Dedifferentiated amniotic fluid mesenchymal stem cell (primary cell): ENCODE measurements around the gene NDC1.
"Not testable (repeated sequence)": the region's sequence is repeated elsewhere in the genome, so short reads cannot be mapped to it uniquely, and the experiment has no call there.

Experiments
- DNase-seq: peaks from one replicate; pipeline ENCODE4 v3.0.0-alpha.2; 2016; ENCODE audit errors: extremely low spot score

NDC1 gene

DNA sequence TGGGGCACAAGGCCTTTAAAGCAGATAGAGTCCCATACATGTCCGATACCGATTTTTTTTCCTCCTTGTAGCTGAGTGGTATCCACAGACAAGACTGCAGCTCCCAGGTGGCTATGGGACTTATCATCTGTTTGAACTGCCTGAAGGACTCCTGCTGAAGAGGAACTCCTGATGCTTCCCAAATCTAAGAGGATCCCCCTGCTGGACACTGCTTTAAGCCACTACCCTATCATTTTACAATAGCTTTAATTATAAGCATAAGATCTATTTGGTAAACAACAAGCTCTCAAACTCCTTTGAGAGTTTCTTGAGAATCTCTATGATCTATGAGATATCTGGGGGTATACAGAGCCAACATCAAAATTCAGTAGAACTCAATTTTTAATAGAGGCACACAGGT lies 11.7 kb downstream of the NDC1 start:
- no peak for DNase-seq

- no peak for DNase-seq
These were observed 12.8 kb downstream of the NDC1 start for GRCh38 chr1:53825306-53825705.

DNA sequence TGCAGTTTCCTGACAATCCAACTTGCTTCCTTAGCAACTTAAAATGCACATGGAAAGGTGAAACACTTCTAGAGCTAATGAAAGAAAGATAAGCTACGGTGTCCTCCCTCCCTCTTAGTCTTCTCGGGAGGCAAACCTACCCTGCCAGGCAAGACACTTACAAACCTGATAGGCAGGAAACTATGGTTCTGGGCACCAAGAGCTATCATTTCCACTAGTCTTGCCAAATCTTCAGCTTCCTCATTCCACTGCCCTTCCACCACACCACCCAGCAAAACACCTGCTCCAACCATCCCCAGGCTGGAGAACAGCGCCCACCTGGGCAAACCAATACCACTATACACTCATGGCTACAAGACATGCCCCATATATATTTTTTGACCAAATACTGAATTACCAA lies 15.2 kb downstream of the NDC1 start:
- DNase-seq = no peak

DNA sequence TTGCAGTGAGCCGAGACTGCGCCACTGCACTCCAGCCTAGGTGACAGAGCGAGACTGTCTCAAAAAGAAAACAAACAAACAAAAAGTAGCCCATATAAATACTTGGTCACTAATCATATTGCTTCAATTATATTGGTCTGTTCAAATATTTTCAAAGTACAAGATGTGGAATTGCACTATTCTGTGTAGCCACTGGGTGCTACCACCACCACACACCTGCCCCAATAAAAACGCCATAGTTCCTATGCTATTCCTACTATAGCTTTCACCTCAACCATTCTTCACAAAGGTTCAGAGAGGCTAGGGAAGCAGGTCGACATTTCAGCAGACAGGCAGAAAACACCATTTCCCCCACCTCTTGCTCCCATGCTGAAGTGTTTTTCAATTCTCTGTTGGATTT lies 16.7 kb downstream of the NDC1 start:
- DNase-seq = no peak

- no peak for DNase-seq
These were observed 18.7 kb downstream of the NDC1 start for GRCh38 chr1:53819387-53819786.

GRCh38 chr1:53816584-53816983 lies 21.5 kb downstream of the NDC1 start:
- DNase-seq = not testable (repeated sequence)

DNA sequence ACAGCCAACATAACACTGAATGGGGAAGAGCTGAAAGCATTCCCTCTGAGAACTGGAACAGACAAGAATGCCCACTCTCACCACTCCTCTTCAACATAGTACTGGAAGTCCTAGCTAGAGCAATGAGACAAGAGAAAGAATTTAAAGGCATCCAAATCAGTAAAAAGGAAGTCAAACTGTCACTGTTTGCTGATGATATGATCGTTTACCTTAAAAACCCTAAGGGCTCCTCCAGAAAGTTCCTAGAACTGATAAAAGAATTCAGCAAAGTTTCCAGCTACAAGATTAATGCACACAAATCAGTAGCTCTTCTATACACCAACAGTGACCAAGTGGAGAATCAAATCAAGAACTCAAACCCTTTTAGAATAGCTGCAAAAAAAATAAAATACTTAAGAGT lies 22.6 kb downstream of the NDC1 start:
- DNase-seq = not testable (repeated sequence)

GRCh38 chr1:53811414-53811851 lies 26.7 kb downstream of the NDC1 start:
- DNase-seq = no peak

DNA sequence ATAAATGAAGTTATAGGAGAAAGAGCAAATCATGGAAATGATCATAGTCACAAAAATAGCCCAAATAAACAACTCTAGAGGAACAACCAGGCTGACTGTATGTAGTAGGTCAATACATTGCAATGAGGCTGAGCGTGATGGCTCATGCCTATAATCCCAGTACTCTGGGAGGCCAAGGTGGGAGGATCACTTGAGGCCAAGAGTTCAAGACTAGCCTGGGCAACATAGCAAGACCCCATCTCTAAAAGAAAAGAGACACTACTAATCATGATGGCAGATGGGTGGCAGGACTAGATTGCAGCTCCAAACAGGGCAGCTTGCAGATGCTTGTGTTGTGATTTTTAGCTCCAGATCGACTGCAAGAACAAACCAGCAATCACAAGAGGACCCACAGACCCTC lies 27.6 kb downstream of the NDC1 start:
- no peak for DNase-seq

GRCh38 chr1:53810007-53810406 lies 28.1 kb downstream of the NDC1 start:
- DNase-seq = no peak

- no peak for DNase-seq
These were observed 30.2 kb downstream of the NDC1 start for GRCh38 chr1:53807916-53808315.

- DNase-seq = no peak
These were observed 33.1 kb downstream of the NDC1 start for GRCh38 chr1:53804791-53805505.

DNA sequence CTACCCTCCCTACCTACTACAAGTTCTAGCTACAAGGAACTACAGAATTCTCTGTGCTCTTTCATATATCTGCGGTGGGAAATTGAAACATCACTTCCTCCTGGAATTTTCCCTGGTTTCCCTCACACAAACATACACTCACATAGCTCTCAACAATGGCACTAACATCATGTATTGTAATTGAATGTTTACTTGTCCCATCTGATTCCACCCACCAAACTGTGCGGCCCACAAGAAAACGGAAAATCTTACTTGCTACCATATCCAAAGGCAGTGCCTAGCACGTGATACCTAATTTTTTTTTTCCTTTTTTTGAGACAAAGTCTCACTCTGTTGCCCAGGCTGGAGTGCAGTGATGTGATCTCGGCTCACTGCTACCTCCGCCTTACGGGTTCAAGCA lies 33.9 kb downstream of the NDC1 start:
- no peak for DNase-seq

DNA sequence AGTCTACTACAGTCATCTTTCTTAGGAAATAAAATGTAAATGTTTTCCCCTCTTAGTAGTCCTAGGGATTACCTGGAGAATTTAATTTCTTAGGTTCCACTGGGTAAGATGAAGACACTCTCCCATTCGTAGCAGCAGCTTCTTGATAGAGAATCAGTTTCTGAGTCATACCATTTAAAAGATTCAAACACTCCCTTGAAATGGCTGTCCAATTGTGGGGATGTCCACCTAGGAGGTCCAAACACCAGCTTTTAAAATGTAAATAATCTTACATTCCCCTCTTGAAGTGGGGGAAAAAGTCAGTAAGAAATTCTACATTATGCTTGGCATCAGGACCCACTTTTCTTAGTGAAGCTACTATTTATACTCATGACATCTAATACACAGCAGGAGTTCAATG lies 37.5 kb downstream of the NDC1 start:
- no peak for DNase-seq

DNA sequence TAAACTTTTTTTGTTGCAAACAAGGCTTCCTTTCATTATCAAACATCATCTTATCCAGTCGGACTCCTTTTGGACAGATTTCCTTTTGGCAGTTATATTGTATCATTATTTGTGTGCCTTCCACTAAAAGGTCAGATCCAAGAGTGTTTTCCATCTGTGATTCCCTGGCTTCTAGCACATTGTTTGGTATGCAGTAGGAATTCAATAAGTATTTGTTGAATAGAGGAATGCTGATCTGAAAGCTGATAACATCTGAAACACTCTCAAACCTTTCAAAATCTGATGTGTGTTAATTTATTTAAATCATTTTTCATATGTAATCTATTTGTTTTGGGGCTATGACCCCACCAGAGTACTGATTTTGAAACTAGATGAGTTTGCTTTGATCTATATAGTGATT lies 39.0 kb downstream of the NDC1 start:
- peak; percentile 25 for DNase-seq

- no peak for DNase-seq
These were observed 45.3 kb downstream of the NDC1 start for GRCh38 chr1:53792806-53793205.

DNA sequence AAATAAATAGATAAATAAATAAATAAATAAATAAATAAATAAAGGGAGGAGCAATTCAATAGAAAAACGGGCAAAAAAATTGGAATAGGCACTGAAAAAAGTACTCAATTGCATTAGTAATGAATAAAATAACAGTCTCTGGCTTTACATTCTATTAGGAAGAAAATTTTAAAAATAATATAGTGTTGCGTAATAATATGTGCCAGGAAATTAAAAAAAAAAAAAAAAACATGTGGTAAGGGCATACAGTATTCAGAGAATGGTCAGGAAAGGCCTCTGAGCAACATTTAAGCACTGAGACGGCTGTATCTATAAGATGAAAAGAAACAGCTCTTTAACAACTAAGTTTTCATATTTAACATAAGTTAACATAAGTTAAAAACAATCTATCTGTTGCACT lies 50.4 kb downstream of the NDC1 start:
- DNase-seq = no peak

- DNase-seq = no peak
These were observed 55.0 kb downstream of the NDC1 start for GRCh38 chr1:53783056-53783455.

- DNase-seq = peak; percentile 83
These were observed 56.4 kb downstream of the NDC1 start for GRCh38 chr1:53781654-53782053.

DNA sequence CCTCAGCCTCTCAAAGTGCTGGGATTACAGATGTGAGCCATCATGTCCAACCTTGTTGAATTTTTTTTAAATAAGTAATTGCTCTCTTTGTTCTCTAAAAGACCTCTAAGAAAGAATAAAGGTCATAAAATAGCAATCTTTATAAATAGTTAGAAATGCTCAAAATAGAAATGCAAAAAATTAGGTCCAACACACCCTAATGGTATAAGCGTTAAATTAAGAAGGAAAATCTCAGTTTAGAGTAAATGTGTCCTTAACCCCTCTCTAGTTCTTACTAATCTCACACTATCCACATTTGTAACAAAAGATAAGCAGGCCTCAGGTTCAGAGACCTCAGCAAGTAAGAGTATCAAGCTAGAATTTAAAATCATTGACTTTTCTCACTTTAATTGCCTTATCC lies 60.8 kb downstream of the NDC1 start:
- no peak for DNase-seq

GRCh38 chr1:53771648-53772047 lies 66.4 kb downstream of the NDC1 start:
- DNase-seq = peak; percentile 36

DNA sequence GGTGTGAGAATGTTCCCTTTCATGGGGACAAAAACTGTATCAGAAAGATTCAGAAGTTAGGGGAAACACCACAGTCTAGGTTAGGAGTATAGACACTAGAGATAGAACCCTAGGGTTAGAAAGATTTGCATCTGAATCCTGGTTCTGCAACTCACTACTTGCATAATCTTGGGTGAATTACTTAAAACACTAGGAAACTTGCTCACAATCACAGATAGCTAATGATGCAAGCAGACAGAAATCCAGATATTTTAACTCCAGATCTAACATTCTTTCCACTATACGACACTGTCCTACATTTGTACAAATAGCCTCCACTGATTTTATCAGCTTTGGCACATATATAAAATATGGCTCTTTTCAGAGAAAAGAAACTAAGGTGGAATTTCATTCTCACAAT lies 68.3 kb downstream of the NDC1 start:
- peak; percentile 91 for DNase-seq

- no peak for DNase-seq
These were observed 68.9 kb downstream of the NDC1 start for GRCh38 chr1:53769184-53769583.

DNA sequence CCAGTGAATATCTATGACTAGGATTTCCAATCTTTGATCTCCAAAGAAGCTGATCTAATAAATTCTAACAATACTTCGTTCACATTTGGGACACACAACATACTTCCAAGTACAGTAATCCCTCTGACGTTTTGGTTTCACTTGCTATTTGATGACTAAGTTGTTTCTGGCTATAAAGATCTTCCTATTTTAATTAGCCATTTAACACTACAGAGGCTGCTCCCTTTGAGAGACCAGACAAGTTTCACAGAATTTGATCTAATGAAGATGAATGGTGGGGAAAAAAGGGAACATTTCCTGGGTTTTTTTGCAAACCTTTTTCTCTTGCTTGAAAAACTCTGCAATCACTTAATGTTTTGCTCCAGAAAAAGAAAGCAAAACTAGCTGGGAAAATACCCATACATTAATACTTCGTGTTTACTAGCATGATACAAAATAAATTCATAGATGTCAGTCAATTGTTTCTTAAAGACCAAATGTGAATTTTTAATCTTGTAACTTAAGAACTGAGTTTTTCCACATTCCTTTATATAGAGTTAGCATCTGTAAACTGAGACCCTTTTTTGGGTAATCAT lies 71.2 kb downstream of the NDC1 start:
- DNase-seq = peak; percentile 75
